Dendritic cell treated with granulocyte-macrophage colony-stimulating factor and Interleukin-4, amounts not matched to agents 40 ng/mL and 50 ng/mL, for 4 days (primary cell): Measurements from ENCODE around the gene PRR15.

ENCODE experiments used
- H3K27ac Mint-ChIP-seq: one replicate; pipeline ENCODE4 v1.8.0; 2022; ENCODE audit warnings: mild to moderate bottlenecking, mixed read lengths
- H3K27me3 Mint-ChIP-seq: one replicate; pipeline ENCODE4 v1.8.0; 2022; ENCODE audit warnings: mild to moderate bottlenecking, mixed read lengths
- H3K36me3 Mint-ChIP-seq: one replicate; pipeline ENCODE4 v1.8.0; 2022; ENCODE audit warnings: low read depth, mixed read lengths
- H3K4me1 Mint-ChIP-seq: one replicate; pipeline ENCODE4 v1.8.0; 2022; ENCODE audit warnings: low read depth, mixed read lengths
- H3K4me3 Mint-ChIP-seq: one replicate; pipeline ENCODE4 v1.8.0; 2022; ENCODE audit warnings: mild to moderate bottlenecking, moderate library complexity, mixed read lengths
- H3K9me3 Mint-ChIP-seq: one replicate; pipeline ENCODE4 v1.8.0; 2022; ENCODE audit warnings: mixed read lengths
- intact Hi-C: fragments of 100-400 bp; cut with micrococcal nuclease; formaldehyde crosslinking; loops from one replicate; pipeline ENCODE4 v1.15.0; 2022

Gene PRR15

DNA sequence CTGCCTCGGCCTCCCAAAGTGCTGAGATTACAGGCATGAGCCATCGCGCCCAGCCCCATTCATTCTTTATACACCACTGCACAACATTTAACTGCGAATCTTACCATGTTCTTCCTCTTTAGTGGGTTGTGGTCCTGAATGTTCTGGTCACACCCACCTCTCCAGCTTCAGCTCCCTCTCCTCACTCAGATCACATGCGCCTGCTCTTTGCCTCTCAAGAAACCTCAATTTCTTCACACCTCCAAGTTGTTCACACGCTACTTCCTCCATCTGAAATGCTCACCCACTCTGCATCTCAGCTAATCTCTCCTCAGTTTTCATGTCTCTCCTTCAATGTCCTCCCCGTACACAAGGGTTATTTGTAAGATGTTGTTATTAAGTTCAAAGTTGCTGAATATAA lies 2.4 kb upstream of the PRR15 start:
- intact Hi-C loops, result no loop called here
- no peak overlapping the region for H3K4me3 Mint-ChIP-seq

DNA sequence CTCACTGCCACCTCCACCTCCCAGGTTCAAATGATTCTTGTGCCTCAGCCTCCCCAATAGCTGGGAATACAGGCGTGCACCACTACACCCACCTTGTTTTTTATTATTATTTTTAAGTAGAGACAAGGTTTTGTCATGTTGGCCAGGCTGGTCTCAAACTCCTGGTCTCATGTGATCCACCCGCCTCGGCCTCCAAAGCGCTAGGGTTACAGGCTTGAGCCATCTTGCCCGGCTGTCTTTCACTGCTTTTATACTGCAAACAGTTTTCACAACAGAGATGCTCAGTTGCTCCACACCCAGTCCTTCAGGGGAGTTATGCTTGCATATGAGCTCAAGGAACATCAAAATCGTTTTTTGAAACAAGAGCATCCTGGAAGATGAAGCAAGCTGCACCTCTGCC lies 1.3 kb upstream of the PRR15 start:
- Mint-ChIP-seq H3K27me3 (peaks cover 88% of the 10 kb centered on the region), H3K27ac (no peak overlapping the region), H3K4me3 (no peak overlapping the region), H3K9me3 (peaks cover 9% of the 10 kb centered on the region), H3K36me3 (no peaks in the 10 kb centered on the region), H3K4me1 (peaks cover 61% of the 10 kb centered on the region)
- intact Hi-C loops, result no loop called here

More for the DNA sequence above, 2.4 kb upstream of the PRR15 start:
- Mint-ChIP-seq H3K4me1 (peaks cover 54% of the 10 kb centered on the region), H3K36me3 (no peaks in the 10 kb centered on the region), H3K27me3 (peaks cover 83% of the 10 kb centered on the region), H3K27ac (no peak overlapping the region), H3K9me3 (peaks cover 9% of the 10 kb centered on the region)

DNA sequence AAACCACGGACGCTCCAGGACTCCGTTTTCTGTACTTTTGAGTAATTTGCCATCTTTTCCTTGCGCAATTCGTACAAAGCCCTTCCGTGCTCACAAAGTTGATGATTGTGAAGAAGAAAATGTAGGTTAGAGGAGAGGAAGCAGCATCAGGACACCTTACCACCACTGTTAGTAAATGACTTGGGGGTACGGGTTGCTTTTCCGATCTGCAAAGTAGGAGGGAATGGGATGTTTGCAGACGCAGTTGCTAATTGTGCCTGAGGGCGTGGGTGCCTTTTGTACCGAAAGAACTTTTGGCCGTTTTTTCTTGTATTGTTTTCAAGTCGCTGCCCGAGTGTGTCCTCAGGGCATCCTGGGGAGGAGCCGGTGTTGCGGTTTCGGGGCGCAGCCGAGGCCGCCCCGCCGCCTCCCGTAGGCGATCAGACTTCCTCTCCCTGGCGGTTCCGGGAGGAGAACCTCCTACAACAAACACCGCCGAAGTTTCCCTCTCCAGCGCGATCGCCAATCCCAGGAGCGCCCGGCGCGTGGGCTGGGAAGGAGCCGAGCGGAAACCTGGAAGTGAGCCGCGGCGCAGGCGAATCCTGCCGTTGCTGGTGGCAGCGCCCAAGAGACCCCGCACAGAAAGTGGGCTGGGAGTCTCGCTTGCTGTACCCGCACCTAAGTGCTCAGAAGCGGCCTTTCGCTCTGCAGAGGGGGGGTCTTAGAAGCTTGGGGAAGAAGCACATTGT lies 1.0 kb downstream of the PRR15 start:
- peaks cover 9% of the 10 kb centered on the region for H3K9me3 Mint-ChIP-seq
- intact Hi-C loops, result no loop called here

DNA sequence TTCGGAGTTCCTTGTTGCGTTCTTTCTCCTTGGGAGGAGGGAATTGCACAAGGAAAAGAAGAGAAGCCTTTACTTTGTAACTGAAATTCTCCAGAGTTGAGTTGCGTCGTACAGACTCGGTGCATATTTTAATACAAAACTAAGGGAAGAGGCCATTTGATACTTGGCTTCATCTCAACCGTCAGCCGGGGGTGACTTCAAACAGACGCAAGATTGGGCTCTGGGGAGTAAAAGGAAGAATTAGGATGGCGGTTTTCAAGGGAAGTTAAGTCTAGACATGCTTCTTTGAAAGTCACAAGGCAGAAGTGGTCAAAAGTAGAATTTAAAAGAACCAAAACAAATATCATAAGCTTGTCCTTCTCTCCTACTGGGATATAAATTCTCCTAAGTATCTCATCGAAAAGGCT lies 1.6 kb downstream of the PRR15 start:
- Mint-ChIP-seq H3K4me1 (peaks cover 48% of the 10 kb centered on the region), H3K4me3 (peak overlapping the region; percentile 78), H3K27me3 (peaks cover 91% of the 10 kb centered on the region), H3K36me3 (no peaks in the 10 kb centered on the region), H3K9me3 (peaks cover 9% of the 10 kb centered on the region), H3K27ac (peak overlapping the region; percentile 69)
- intact Hi-C loops, result no loop called here

More for the DNA sequence above, 1.0 kb downstream of the PRR15 start:
- Mint-ChIP-seq H3K4me3 (peak overlapping the region; percentile 78), H3K4me1 (peaks cover 48% of the 10 kb centered on the region), H3K27me3 (peaks cover 91% of the 10 kb centered on the region), H3K27ac (peak overlapping the region; percentile 69), H3K36me3 (no peaks in the 10 kb centered on the region)

DNA sequence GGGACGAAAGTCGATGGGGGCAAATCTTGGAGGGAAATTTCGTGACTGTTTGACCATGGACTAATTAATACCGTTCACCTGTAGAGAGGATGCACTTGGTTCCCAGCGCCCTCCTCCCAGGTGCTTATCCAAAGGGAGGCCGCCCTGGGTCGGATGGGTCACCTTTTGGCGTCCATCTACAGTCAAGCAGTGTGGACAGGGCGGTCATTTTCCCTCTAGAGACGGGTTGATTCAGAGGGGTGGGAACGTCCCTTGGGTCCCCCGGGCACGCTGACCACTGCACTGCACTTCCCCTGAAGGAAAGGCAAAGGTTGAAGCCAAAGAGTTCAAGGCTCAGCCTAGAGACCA lies 2.0 kb downstream of the PRR15 start:
- H3K4me1 Mint-ChIP-seq, result peaks cover 48% of the 10 kb centered on the region
- H3K36me3 Mint-ChIP-seq, result no peaks in the 10 kb centered on the region
- intact Hi-C loops, result no loop called here
- peak overlapping the region; percentile 78 for H3K4me3 Mint-ChIP-seq
- H3K27me3 Mint-ChIP-seq, result peaks cover 91% of the 10 kb centered on the region
- H3K9me3 Mint-ChIP-seq, result peaks cover 9% of the 10 kb centered on the region
- no peak overlapping the region for H3K27ac Mint-ChIP-seq

DNA sequence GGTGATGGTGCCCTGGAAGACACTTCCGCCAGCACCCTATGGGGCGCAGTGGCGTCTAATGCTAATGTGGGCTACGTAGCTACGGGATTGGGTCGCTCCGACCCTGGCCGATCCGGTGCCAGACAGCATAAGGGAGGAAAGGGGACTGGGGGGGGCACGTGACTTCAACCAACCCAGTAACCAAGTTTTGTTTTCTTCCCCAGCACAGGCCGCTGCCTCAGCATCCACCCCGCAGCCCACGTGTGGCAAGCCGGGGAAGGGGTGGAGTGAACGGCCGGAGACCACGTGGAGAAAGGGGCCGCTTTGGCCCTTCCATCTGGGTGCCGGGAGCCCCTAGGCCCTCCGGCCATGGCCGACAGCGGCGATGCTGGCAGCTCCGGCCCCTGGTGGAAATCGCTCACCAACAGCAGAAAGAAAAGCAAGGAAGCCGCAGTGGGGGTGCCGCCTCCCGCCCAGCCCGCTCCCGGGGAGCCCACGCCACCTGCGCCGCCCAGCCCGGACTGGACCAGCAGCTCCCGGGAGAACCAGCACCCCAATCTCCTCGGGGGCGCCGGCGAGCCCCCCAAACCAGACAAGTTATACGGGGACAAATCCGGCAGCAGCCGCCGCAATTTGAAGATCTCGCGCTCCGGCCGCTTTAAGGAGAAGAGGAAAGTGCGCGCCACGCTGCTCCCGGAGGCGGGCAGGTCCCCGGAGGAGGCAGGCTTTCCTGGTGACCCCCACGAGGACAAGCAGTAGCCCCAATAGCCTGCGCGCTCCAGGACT lies 2.5 kb downstream of the PRR15 start:
- H3K27ac Mint-ChIP-seq, result no peak overlapping the region
- H3K27me3 Mint-ChIP-seq, result peaks cover 91% of the 10 kb centered on the region
- peaks cover 47% of the 10 kb centered on the region for H3K4me1 Mint-ChIP-seq
- no peaks in the 10 kb centered on the region for H3K36me3 Mint-ChIP-seq
- peak overlapping the region; percentile 78 for H3K4me3 Mint-ChIP-seq
- intact Hi-C loops, result no loop called here
- H3K9me3 Mint-ChIP-seq, result peaks cover 6% of the 10 kb centered on the region

DNA sequence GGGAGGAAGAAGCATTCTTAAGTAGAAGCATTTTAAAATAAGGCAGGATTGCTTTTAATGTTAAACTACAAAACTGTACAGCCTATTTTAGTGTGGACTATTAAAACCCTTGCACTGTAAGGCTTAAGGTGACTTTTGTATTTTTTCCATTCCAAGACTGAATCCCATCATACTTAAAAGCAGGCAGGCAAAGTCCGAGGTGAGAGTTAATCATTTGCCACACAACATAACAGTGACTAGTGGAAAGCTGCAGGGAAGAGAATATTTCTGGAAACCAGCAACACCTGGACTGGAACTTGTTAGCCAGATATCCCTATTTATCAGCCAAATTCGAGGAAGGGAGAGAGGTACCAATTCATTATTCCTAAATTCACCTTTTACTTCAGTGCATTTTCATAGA lies 3.5 kb downstream of the PRR15 start:
- no peak overlapping the region for H3K27ac Mint-ChIP-seq
- H3K4me3 Mint-ChIP-seq, result no peak overlapping the region
- intact Hi-C loops, result no loop called here
- H3K9me3 Mint-ChIP-seq, result no peaks in the 10 kb centered on the region
- H3K36me3 Mint-ChIP-seq, result no peaks in the 10 kb centered on the region
- H3K4me1 Mint-ChIP-seq, result peaks cover 42% of the 10 kb centered on the region
- peaks cover 89% of the 10 kb centered on the region for H3K27me3 Mint-ChIP-seq

DNA sequence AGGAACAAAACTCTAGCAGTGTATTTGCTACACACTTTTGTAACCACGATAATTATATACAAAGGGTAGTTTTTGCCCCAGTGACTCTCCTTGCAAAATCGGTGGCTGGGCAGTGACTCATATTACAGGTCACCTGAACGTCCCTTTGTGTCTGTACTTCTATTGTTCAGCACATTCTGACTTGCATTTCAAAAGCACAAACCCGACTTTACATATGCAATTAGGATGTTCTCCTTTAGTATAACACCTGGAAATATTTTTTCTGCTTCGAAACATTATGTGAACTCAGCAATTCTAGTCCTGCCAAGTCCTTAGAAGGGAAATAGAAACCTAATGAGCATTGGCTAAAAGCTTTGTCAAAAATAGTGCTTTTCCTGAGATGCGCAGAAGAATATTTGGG lies 6.0 kb downstream of the PRR15 start:
- Mint-ChIP-seq H3K4me1 (peaks cover 32% of the 10 kb centered on the region), H3K4me3 (no peak overlapping the region), H3K9me3 (no peaks in the 10 kb centered on the region), H3K36me3 (no peaks in the 10 kb centered on the region), H3K27me3 (peaks cover 87% of the 10 kb centered on the region), H3K27ac (no peak overlapping the region)
- intact Hi-C loops, result no loop called here

DNA sequence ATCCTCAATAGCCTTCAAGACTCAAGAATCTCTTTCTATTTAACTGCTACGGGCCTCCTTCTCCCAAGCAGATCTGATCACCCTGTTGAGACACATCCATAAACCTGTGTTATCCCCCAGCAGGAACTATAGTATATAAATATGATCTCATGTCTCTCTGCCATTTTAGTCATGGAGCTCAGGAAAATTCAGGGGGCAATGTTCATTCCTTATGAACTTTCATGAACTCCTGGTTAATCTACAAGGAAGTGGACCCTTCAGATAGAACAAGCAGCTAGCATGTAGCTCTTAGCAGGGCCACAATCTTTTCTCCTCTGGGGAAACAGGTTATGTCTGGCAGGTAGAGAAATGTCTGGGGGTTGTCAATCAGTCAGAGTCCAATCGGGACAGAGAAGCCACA lies 8.9 kb downstream of the PRR15 start:
- intact Hi-C loops, result no loop called here
- H3K27me3 Mint-ChIP-seq, result peaks cover 83% of the 10 kb centered on the region
- no peak overlapping the region for H3K27ac Mint-ChIP-seq
- H3K36me3 Mint-ChIP-seq, result peaks cover 13% of the 10 kb centered on the region
- peaks cover 17% of the 10 kb centered on the region for H3K9me3 Mint-ChIP-seq
- no peak overlapping the region for H3K4me3 Mint-ChIP-seq
- H3K4me1 Mint-ChIP-seq, result peaks cover 16% of the 10 kb centered on the region

DNA sequence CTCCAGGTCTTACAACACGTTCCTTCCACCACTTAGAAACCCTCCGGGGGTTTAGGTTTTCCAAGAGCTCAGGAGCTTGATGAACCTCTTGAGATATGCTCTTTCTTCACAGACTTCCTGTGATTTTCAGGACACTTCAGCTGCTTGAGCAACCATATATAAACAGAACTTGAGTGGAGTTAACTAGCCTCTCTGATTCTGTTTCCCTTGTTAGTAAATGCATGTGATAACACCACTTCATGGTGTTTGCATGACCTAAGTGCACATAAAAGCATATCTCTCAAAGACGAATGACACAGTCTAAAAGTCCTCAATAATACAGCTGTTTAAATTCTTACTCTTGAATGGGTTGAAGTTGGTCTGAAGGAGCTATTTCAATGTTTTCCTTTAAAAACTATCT lies 9.9 kb downstream of the PRR15 start:
- peaks cover 13% of the 10 kb centered on the region for H3K36me3 Mint-ChIP-seq
- peaks cover 84% of the 10 kb centered on the region for H3K27me3 Mint-ChIP-seq
- H3K27ac Mint-ChIP-seq, result no peak overlapping the region
- peaks cover 27% of the 10 kb centered on the region for H3K9me3 Mint-ChIP-seq
- no peak overlapping the region for H3K4me3 Mint-ChIP-seq
- H3K4me1 Mint-ChIP-seq, result peaks cover 16% of the 10 kb centered on the region
- intact Hi-C loops, result no loop called here

DNA sequence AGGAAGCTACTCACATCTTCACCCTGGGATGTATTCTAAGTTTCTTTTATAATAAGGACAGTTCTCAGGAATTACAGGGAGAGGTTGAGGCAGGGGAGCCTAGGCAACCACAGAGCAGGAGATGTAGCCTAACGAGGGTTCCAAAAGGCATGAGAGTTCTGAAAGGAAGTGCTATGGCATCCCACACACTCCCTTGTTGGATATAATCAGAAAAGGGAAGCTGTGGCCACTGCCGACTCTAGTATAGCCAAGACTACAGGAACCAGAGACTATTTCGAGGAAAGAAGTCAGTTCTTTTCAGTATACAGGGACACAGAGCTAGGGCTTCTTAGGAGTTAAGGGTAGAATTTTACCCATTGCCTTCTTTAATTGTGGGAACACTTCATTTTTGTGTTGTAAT lies 11.0 kb downstream of the PRR15 start:
- no peak overlapping the region for H3K27ac Mint-ChIP-seq
- peaks cover 81% of the 10 kb centered on the region for H3K27me3 Mint-ChIP-seq
- H3K4me1 Mint-ChIP-seq, result peaks cover 16% of the 10 kb centered on the region
- H3K36me3 Mint-ChIP-seq, result peaks cover 13% of the 10 kb centered on the region
- no peak overlapping the region for H3K4me3 Mint-ChIP-seq
- intact Hi-C loops, result no loop called here
- H3K9me3 Mint-ChIP-seq, result peaks cover 27% of the 10 kb centered on the region

DNA sequence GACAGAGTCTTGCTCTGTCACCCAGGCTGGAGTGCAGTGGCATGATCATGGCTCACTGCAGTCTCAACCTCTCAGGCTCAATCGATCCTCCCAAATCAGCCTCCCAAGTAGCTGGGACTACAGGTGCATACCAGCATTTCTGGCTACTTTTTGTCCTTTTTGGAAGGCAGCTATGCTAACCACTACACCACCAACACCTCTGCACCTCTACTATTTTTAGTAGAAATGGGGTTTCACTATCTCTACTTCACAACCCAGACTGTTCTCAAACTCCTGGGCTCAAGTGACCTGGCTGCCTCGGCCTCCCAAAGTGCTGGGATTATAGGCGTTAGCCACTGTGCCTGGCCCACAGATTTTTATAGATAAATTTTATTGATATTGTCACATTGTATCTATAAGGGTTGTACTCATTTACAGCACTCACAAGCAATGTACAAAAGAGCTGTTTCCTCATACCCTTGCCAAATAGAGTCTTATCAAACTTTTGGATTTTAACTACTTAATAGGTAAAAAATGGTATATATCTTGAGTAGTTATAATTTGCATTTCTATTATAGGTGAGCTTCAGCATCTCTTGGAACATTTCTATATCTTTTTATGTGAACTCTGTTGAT lies 23.7 kb downstream of the PRR15 start:
- Mint-ChIP-seq H3K36me3 (no peaks in the 10 kb centered on the region), H3K27me3 (peaks cover 23% of the 10 kb centered on the region), H3K9me3 (no peaks in the 10 kb centered on the region), H3K4me3 (no peak overlapping the region), H3K27ac (no peak overlapping the region), H3K4me1 (peaks cover 15% of the 10 kb centered on the region)
- intact Hi-C loops, result no loop called here

DNA sequence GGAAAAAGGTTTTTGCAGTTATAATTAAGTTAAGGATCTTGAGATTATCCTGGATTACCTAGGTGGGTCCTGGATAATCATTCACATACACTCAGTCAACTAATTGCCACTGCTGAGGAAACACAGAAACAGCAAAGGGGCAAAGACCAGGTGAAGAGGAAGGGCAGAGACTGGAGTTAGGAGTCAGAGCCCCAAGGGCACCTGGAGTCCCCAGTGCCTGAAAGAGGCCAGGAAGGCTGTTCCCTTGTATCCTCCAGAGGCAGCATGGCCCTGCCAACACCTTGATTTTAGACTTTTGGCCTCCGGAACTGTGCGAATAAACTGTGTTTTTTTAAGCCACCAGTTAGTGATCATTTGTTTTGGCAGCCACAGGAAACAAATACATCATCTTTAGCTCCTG lies 24.6 kb downstream of the PRR15 start:
- H3K4me3 Mint-ChIP-seq, result no peak overlapping the region
- peaks cover 15% of the 10 kb centered on the region for H3K4me1 Mint-ChIP-seq
- peaks cover 23% of the 10 kb centered on the region for H3K27me3 Mint-ChIP-seq
- H3K36me3 Mint-ChIP-seq, result no peaks in the 10 kb centered on the region
- H3K27ac Mint-ChIP-seq, result no peak overlapping the region
- intact Hi-C loops, result no loop called here
- no peaks in the 10 kb centered on the region for H3K9me3 Mint-ChIP-seq

DNA sequence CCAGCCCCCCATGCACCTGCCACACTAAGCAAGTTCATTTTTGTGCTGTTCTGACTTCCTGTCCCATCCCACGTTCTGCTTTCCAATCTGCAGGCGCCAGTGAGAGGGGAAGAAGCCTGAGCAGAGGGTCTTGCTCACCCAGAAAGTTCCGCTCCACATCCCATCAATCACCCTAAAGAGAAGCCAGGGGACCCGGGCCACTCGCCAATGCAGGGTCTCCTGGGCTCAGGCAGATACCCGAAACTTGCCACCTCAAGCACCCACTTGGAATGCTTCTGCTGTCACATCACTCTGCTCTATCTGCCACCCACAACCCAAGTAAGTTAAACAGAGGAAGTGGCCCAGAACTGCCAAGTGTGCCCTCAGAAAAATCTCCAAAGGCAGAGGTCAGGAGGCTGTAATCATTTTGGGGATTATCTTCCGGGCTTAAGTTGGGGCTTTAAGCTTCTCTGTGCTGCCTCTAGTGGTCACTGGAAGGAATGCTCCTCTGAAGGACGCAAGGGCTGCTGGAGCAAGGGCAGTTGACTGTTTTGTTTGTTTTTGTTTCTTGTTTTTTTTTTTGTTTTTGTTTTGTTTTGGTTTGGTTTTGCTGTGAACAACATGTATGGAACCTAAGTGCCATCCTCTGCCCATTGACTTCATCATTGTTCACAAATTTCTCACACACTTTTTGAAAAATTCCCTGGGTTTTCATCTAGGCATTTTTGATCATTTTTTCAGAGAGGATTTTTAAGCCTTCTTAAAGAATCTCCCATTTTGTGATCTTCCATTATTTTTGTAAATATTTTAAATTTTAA lies 25.5 kb downstream of the PRR15 start:
- Mint-ChIP-seq H3K4me3 (peak overlapping the region; percentile 28), H3K36me3 (no peaks in the 10 kb centered on the region), H3K27ac (no peak overlapping the region), H3K4me1 (peaks cover 15% of the 10 kb centered on the region), H3K9me3 (no peaks in the 10 kb centered on the region), H3K27me3 (peaks cover 23% of the 10 kb centered on the region)
- intact Hi-C loops, result no loop called here
